ENCODE data around the gene BCHE.

DNA sequence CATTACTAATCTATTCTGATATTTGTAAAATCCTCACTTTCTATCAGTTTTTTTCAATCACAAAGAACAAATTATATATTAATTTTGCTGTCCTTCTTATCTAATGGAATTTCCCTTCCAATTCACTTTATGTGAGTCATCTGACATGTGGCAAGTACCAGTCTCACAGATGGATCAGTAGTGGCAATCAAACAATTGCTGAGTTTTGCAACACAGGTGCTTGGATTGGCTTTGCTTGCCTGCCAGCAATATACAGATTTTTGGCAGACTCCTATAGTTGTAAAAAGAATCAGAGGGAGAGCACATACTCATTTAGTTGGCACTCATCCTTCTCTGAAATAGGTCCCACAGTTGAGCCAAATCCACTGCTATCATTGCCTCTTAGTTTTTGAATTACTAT lies 83.7 kb downstream of the BCHE start:
- TF ChIP-seq POLR2A (IDR thresholded peaks at IDR 0.05) = no peak
- TF ChIP-seq, protein P1, sequence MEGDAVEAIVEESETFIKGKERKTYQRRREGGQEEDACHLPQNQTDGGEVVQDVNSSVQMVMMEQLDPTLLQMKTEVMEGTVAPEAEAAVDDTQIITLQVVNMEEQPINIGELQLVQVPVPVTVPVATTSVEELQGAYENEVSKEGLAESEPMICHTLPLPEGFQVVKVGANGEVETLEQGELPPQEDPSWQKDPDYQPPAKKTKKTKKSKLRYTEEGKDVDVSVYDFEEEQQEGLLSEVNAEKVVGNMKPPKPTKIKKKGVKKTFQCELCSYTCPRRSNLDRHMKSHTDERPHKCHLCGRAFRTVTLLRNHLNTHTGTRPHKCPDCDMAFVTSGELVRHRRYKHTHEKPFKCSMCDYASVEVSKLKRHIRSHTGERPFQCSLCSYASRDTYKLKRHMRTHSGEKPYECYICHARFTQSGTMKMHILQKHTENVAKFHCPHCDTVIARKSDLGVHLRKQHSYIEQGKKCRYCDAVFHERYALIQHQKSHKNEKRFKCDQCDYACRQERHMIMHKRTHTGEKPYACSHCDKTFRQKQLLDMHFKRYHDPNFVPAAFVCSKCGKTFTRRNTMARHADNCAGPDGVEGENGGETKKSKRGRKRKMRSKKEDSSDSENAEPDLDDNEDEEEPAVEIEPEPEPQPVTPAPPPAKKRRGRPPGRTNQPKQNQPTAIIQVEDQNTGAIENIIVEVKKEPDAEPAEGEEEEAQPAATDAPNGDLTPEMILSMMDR (IDR thresholded peaks at IDR 0.05) = no peak
- TF ChIP-seq EP300 (IDR thresholded peaks at IDR 0.05) = no peak
- TF ChIP-seq POLR2AphosphoS5 (IDR thresholded peaks at IDR 0.05) = no peak
